SK-N-SH treated with all-trans-retinoic acid at 6 μM for 48 hours (cell line): ENCODE measurements around the gene NANP.

ENCODE experiments used
- ATAC-seq: fragments of 200-7000 bp; cut with Tn5 transposase; 3 replicates; pipeline ENCODE4 v1.9.1; 2020; ENCODE audit warnings: mild to moderate bottlenecking, moderate library complexity
- ARNTL ChIP-seq: fragments of 450-650 bp; formaldehyde crosslinking; IDR thresholded peaks from 2 replicates; pipeline ENCODE4 v1.5.0; 2020; ENCODE audit warnings: low read depth, mild to moderate bottlenecking, moderate library complexity, borderline replicate concordance
- CREB5 ChIP-seq: fragments of 250-450 bp; sonication (Bioruptor Pico); IDR thresholded peaks from 2 replicates; pipeline ENCODE4 v1.5.1; 2020; ENCODE audit warnings: low read depth, mild to moderate bottlenecking, moderate library complexity
- CSDC2 ChIP-seq: fragments of 250-450 bp; sonication (Bioruptor Pico); IDR thresholded peaks from 2 replicates; pipeline ENCODE4 v1.5.0; 2020; ENCODE audit warnings: mild to moderate bottlenecking, moderate library complexity
- CSRNP3 ChIP-seq: fragments of 250-450 bp; sonication (Bioruptor Pico); IDR thresholded peaks from 2 replicates; pipeline ENCODE4 v1.5.1; 2021; ENCODE audit warnings: mild to moderate bottlenecking, moderate library complexity
- ESRRG ChIP-seq: fragments of 250-450 bp; sonication (Bioruptor Pico); IDR thresholded peaks from 2 replicates; pipeline ENCODE4 v1.6.1; 2021; ENCODE audit warnings: mild to moderate bottlenecking
- GLIS3 ChIP-seq: fragments of 250-450 bp; sonication (Bioruptor Pico); IDR thresholded peaks from 2 replicates; pipeline ENCODE4 v1.5.0; 2020; ENCODE audit warnings: mild to moderate bottlenecking, moderate library complexity
- ISL1 ChIP-seq: fragments of 250-450 bp; sonication (Bioruptor Pico); IDR thresholded peaks from 2 replicates; pipeline ENCODE4 v2.1.2; 2022; ENCODE audit warnings: mild to moderate bottlenecking, moderate library complexity
- OSR1 ChIP-seq: fragments of 250-450 bp; sonication (Bioruptor Pico); IDR thresholded peaks from 2 replicates; pipeline ENCODE4 v1.8.0; 2022; ENCODE audit warnings: moderate library complexity, mild to moderate bottlenecking, inconsistent platforms
- POU6F1 ChIP-seq: fragments of 250-450 bp; sonication (Bioruptor Pico); IDR thresholded peaks from 2 replicates; pipeline ENCODE4 v1.8.0; 2021; ENCODE audit warnings: low read depth, mild to moderate bottlenecking, moderate library complexity, borderline replicate concordance
- RARB ChIP-seq: fragments of 250-450 bp; sonication (Bioruptor Pico); IDR thresholded peaks from 2 replicates; pipeline ENCODE4 v1.8.0; 2021; ENCODE audit warnings: mild to moderate bottlenecking, moderate library complexity
- SNAI2 ChIP-seq: fragments of 250-450 bp; sonication (Bioruptor Pico); IDR thresholded peaks from 2 replicates; pipeline ENCODE4 v1.5.0; 2020; ENCODE audit warnings: mild to moderate bottlenecking, moderate library complexity
- TOX ChIP-seq: fragments of 250-450 bp; sonication (Bioruptor Pico); IDR thresholded peaks from 2 replicates; pipeline ENCODE4 v1.8.0; 2021; ENCODE audit warnings: mild to moderate bottlenecking, moderate library complexity, borderline replicate concordance
- TSHZ2 ChIP-seq: fragments of 250-450 bp; sonication (Bioruptor Pico); IDR thresholded peaks from 2 replicates; pipeline ENCODE4 v1.5.0; 2020; ENCODE audit warnings: mild to moderate bottlenecking, moderate library complexity
- ZFP3 ChIP-seq: fragments of 250-450 bp; sonication (Bioruptor Pico); IDR thresholded peaks from 2 replicates; pipeline ENCODE4 v1.5.0; 2020; ENCODE audit warnings: mild to moderate bottlenecking, moderate library complexity
- ZNF70 ChIP-seq: fragments of 450-650 bp; formaldehyde crosslinking; IDR thresholded peaks from 2 replicates; pipeline ENCODE4 v1.5.0; 2020; ENCODE audit warnings: mild to moderate bottlenecking, moderate library complexity
- ZNF8 ChIP-seq: fragments of 450-650 bp; formaldehyde crosslinking; IDR thresholded peaks from 2 replicates; pipeline ENCODE4 v1.5.0; 2020; ENCODE audit warnings: mild to moderate bottlenecking, moderate library complexity

Gene NANP

GRCh38 chr20:25623736-25624499, at the start of gene NANP:
Gene NANP, minus strand, starts transcription at chr20:25624014. Its CDS starts 66 bp downstream, at chr20:25623948.
- no peak for TF ChIP-seq CSRNP3 (CRISPR knock-in tag)
- no peak for TF ChIP-seq RARB (CRISPR knock-in tag)
- ATAC-seq: peak; percentile 97

- TF ChIP-seq CSDC2 (no peak), RARB (CRISPR knock-in tag) (no peak), ZNF8 (CRISPR knock-in tag) (no peak), TOX (CRISPR knock-in tag) (no peak), GLIS3 (CRISPR knock-in tag) (no peak), TSHZ2 (CRISPR knock-in tag) (no peak), SNAI2 (CRISPR knock-in tag) (no peak), ZFP3 (CRISPR knock-in tag) (no peak), ESRRG (no peak), POU6F1 (no peak)
- ATAC-seq: no peak
Observed at GRCh38 chr20:25672659-25673235, 48.9 kb upstream of the NANP start.

- TF ChIP-seq ZFP3 (CRISPR knock-in tag) (peak; percentile 96), RARB (CRISPR knock-in tag) (no peak), ARNTL (CRISPR knock-in tag) (no peak), TSHZ2 (CRISPR knock-in tag) (no peak), CSDC2 (no peak), GLIS3 (CRISPR knock-in tag) (no peak), TOX (CRISPR knock-in tag) (no peak), CREB5 (CRISPR knock-in tag) (no peak)
- TF ChIP-seq, all 23 proteins: peak for 1
- ATAC-seq: peak; percentile 77
Observed at GRCh38 chr20:25669826-25670422, 46.1 kb upstream of the NANP start.

- peak; percentile 62 for ATAC-seq
- no peak for TF ChIP-seq ZNF70 (CRISPR knock-in tag)
- TF ChIP-seq CSRNP3 (CRISPR knock-in tag): no peak
- TF ChIP-seq OSR1 (CRISPR knock-in tag): no peak
- TF ChIP-seq SNAI2 (CRISPR knock-in tag): no peak
- TF ChIP-seq CREB5 (CRISPR knock-in tag): no peak
- TF ChIP-seq RARB (CRISPR knock-in tag): no peak
- TF ChIP-seq CSDC2: no peak
- no peak for TF ChIP-seq TOX (CRISPR knock-in tag)
- TF ChIP-seq ISL1 (CRISPR knock-in tag): no peak
Observed at GRCh38 chr20:25668446-25668845, 44.6 kb upstream of the NANP start.
